22Rv1 (cell line): Measurements from ENCODE around the gene PNPLA5.

Experiments
- CTCF ChIP-seq: fragments of 450-650 bp; IDR thresholded peaks from 2 replicates; pipeline ENCODE4 v1.5.1; 2017; ENCODE audit warnings: mild to moderate bottlenecking
- ZFX ChIP-seq: fragments of 450-650 bp; IDR thresholded peaks from 2 replicates; pipeline ENCODE4 v1.6.1; 2017; ENCODE audit warnings: antibody characterized with exemption, borderline replicate concordance

- no peak for TF ChIP-seq CTCF
- TF ChIP-seq ZFX = no peak
These were observed 31.4 kb upstream of the PNPLA5 start for GRCh38 chr22:43923191-43923590.
